H9 (cell line): ENCODE results near the gene PERM1. TPM values are rescaled to one million over a fixed set of nuclear protein-coding genes. Genes with fewer than 3 reads are reported as not detected.

Experiments used
- DNase-seq: peaks from one replicate; pipeline ENCODE4 v3.0.0-alpha.2; 2017
- H2AFZ ChIP-seq: one replicate; pipeline ENCODE4 v1.6.1; 2013; ENCODE audit warnings: mild to moderate bottlenecking, low read length, control low read depth, moderate library complexity
- H2AK5ac ChIP-seq: 2 replicates; pipeline ENCODE4 v1.6.1; 2013; ENCODE audit warnings: low read length, control low read depth, mixed read lengths; ENCODE audit not compliant: insufficient read length
- H2BK120ac ChIP-seq: one replicate; pipeline ENCODE4 v1.6.1; 2013; ENCODE audit warnings: low read depth, mild to moderate bottlenecking, low read length, control low read depth, inconsistent platforms; ENCODE audit not compliant: poor library complexity, severe bottlenecking
- H2BK12ac ChIP-seq: 2 replicates; pipeline ENCODE4 v1.6.1; 2013; ENCODE audit warnings: low read length, control low read depth, mixed read lengths, low read depth; ENCODE audit not compliant: insufficient read length
- H2BK15ac ChIP-seq: 2 replicates; pipeline ENCODE4 v1.6.1; 2013; ENCODE audit warnings: low read depth, low read length, control low read depth
- H2BK20ac ChIP-seq: one replicate; pipeline ENCODE4 v1.6.1; 2013; ENCODE audit warnings: low read depth, mild to moderate bottlenecking, low read length, control low read depth, inconsistent platforms; ENCODE audit not compliant: poor library complexity, severe bottlenecking
- H2BK5ac ChIP-seq: 2 replicates; pipeline ENCODE4 v1.6.1; 2013; ENCODE audit warnings: low read length, control low read depth, mixed read lengths; ENCODE audit not compliant: insufficient read length
- H3K14ac ChIP-seq: 2 replicates; pipeline ENCODE4 v1.6.1; 2013; ENCODE audit warnings: low read length, control low read depth; ENCODE audit not compliant: insufficient read depth
- H3K18ac ChIP-seq: 2 replicates; pipeline ENCODE4 v1.6.1; 2013; ENCODE audit warnings: low read depth, mild to moderate bottlenecking, mixed read lengths, low read length, control low read depth; ENCODE audit not compliant: insufficient read length
- H3K23ac ChIP-seq: 2 replicates; pipeline ENCODE4 v1.6.1; 2013; ENCODE audit warnings: low read length, control low read depth, mixed read lengths, low read depth; ENCODE audit not compliant: insufficient read length
- H3K23me2 ChIP-seq: 2 replicates; pipeline ENCODE4 v1.6.1; 2013; ENCODE audit warnings: low read depth, mild to moderate bottlenecking, mixed read lengths, low read length, control low read depth; ENCODE audit not compliant: insufficient read length, poor library complexity, severe bottlenecking
- H3K27ac ChIP-seq: 2 replicates; pipeline ENCODE4 v1.5.1; 2013; ENCODE audit warnings: low read length, control low read depth, mixed read lengths, low read depth; ENCODE audit not compliant: insufficient read length
- H3K27me3 ChIP-seq: 2 replicates; pipeline ENCODE4 v1.6.1; 2013; ENCODE audit warnings: low read length, control low read depth, inconsistent platforms; ENCODE audit not compliant: insufficient read depth
- H3K4ac ChIP-seq: 2 replicates; pipeline ENCODE4 v1.6.1; 2013; ENCODE audit warnings: low read depth, mild to moderate bottlenecking, control low read depth, inconsistent platforms, low read length, moderate library complexity
- H3K4me1 ChIP-seq: 2 replicates; pipeline ENCODE4 v1.6.1; 2013; ENCODE audit warnings: low read length, control low read depth, inconsistent platforms; ENCODE audit not compliant: insufficient read depth
- H3K4me2 ChIP-seq: 2 replicates; pipeline ENCODE4 v1.6.1; 2013; ENCODE audit warnings: low read length, control low read depth, mixed read lengths; ENCODE audit not compliant: insufficient read length, insufficient read depth
- H3K56ac ChIP-seq: 2 replicates; pipeline ENCODE4 v1.6.1; 2013; ENCODE audit warnings: low read depth, mild to moderate bottlenecking, mixed read lengths, low read length, control low read depth; ENCODE audit not compliant: insufficient read length
- H3K79me1 ChIP-seq: 2 replicates; pipeline ENCODE4 v1.6.1; 2013; ENCODE audit warnings: low read depth, mild to moderate bottlenecking, moderate library complexity, low read length, control low read depth, inconsistent platforms; ENCODE audit not compliant: insufficient read depth, poor library complexity, severe bottlenecking
- H3K79me2 ChIP-seq: 2 replicates; pipeline ENCODE4 v1.6.1; 2013; ENCODE audit warnings: low read length, control low read depth, inconsistent platforms; ENCODE audit not compliant: insufficient read depth
- H3K9ac ChIP-seq: 2 replicates; pipeline ENCODE4 v1.6.1; 2013; ENCODE audit warnings: low read length, control low read depth, mixed read lengths; ENCODE audit not compliant: insufficient read length; ENCODE audit errors: extremely low read depth
- H3K9me3 ChIP-seq: one replicate; pipeline ENCODE4 v1.6.1; 2013; ENCODE audit warnings: low read depth, low read length, inconsistent platforms; ENCODE audit not compliant: control insufficient read depth
- H3T11ph ChIP-seq: one replicate; pipeline ENCODE4 v1.6.1; 2013; ENCODE audit warnings: mild to moderate bottlenecking, low read length, control low read depth, inconsistent platforms
- H4K20me1 ChIP-seq: one replicate; pipeline ENCODE4 v1.6.1; 2013; ENCODE audit not compliant: control insufficient read depth, insufficient read length, insufficient read depth
- H4K5ac ChIP-seq: 2 replicates; pipeline ENCODE4 v1.6.1; 2013; ENCODE audit warnings: low read depth, mild to moderate bottlenecking, mixed read lengths, low read length, control low read depth; ENCODE audit not compliant: insufficient read length
- H4K8ac ChIP-seq: replicated peaks from 2 replicates; pipeline ENCODE4 v1.6.1; 2013; ENCODE audit warnings: low read length, control low read depth, mixed read lengths, low read depth; ENCODE audit not compliant: insufficient read length
- H4K91ac ChIP-seq: 2 replicates; pipeline ENCODE4 v1.6.1; 2013; ENCODE audit warnings: low read depth, mild to moderate bottlenecking, moderate library complexity, mixed read lengths, low read length, control low read depth; ENCODE audit not compliant: insufficient read length
- H3K27ac Mint-ChIP-seq, 3 experiments: 2 replicates in 2 of 3; 3 replicates in 1 of 3; pipeline ENCODE4 v1.8.0; 2020 to 2021; ENCODE audit warnings: mixed read lengths in 3 of 3, mild to moderate bottlenecking in 1 of 3, moderate library complexity in 1 of 3
- H3K27me3 Mint-ChIP-seq: 2 replicates; pipeline ENCODE4 v1.8.0; 2021; ENCODE audit warnings: low read depth, mild to moderate bottlenecking, moderate library complexity, mixed read lengths
- H3K36me3 Mint-ChIP-seq, 3 experiments: 2 replicates in 2 of 3; 3 replicates in 1 of 3; pipeline ENCODE4 v1.8.0; 2020 to 2021; ENCODE audit warnings: low read depth in 3 of 3, mixed read lengths in 3 of 3; ENCODE audit not compliant: insufficient read depth in 1 of 3
- H3K4me1 Mint-ChIP-seq, 2 experiments: 2 replicates each; pipeline ENCODE4 v1.8.0; 2020; ENCODE audit warnings: mixed read lengths in 2 of 2
- H3K4me3 Mint-ChIP-seq, 2 experiments: 2 replicates in 1 of 2; 3 replicates in 1 of 2; pipeline ENCODE4 v1.8.0; 2020 to 2021; ENCODE audit warnings: mild to moderate bottlenecking in 2 of 2, mixed read lengths in 2 of 2, moderate library complexity in 1 of 2
- H3K9me3 Mint-ChIP-seq, 2 experiments: 2 replicates in 1 of 2; 3 replicates in 1 of 2; pipeline ENCODE4 v1.8.0; 2020; ENCODE audit warnings: mild to moderate bottlenecking in 2 of 2, mixed read lengths in 2 of 2, moderate library complexity in 1 of 2
- WGBS: extraction: QIAGEN DNeasy Blood & Tissue Kit; methylation state at CpG from one replicate; pipeline ENCODE4 v1.1.7; 2013; ENCODE audit warnings: missing lambda C conversion rate, low lambda C conversion rate, mixed read lengths; ENCODE audit not compliant: insufficient read length; ENCODE audit errors: extremely low coverage; 5-methylcytosine and 5-hydroxymethylcytosine counted together
- total RNA-seq: library from RNA; stranded (reverse); gene quantifications from 2 replicates; pipeline ENCODE4 v1.2.1, GENCODE V29; 2021
- TF ChIP-seq, protein P1 (sequence below): fragments of 200-600 bp; sonication (generic); conservative IDR thresholded peaks from 3 replicates; pipeline ENCODE4 v1.8.0; 2021; ENCODE audit warnings: antibody characterized with exemption, mild to moderate bottlenecking

Gene PERM1
- total RNA-seq, 1 experiment from 2014 or later = not detected

DNA sequence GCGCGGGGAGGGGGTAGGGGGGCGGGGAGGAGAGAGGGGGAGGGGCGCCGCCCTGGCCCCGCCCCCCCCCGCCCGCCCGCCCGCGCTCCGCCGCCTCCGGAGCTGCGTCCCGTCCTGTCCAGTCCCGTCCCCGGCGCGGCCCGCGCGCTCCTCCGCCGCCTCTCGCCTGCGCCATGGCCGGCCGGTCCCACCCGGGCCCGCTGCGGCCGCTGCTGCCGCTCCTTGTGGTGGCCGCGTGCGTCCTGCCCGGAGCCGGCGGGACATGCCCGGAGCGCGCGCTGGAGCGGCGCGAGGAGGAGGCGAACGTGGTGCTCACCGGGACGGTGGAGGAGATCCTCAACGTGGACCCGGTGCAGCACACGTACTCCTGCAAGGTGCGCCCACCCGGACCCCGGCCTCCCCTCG is 38.1 kb upstream of the PERM1 start, which contains the start of gene AGRN:
AGRN (plus strand) TSS at position 121 of the 405 bp plus-strand sequence; CDS start at position 174, 53 bp downstream.
- Histone ChIP-seq H3K23ac (no peak within 1 kb of the TSS), H2BK12ac (no peak within 1 kb of the TSS), H2BK120ac (no peak within 1 kb of the TSS), H3K79me1 (peaks cover 4% of the 10 kb centered on the region), H3K4me2 (peak within 1 kb of the TSS; percentile 63), H2AK5ac (no peak within 1 kb of the TSS), H3K79me2 (peaks cover 2% of the 10 kb centered on the region; the same call in 1 of the 2 replicates), H4K91ac (no peak within 1 kb of the TSS), H3K27me3 (no peaks in the 10 kb centered on the region), H3K4ac (no peak within 1 kb of the TSS), H3K4me1 (peaks cover 4% of the 10 kb centered on the region; the same call in 1 of the 2 replicates), H3K9ac (peak within 1 kb of the TSS; percentile 43), H3K18ac (peak within 1 kb of the TSS; percentile 57), H2AFZ (no peak within 1 kb of the TSS), H2BK15ac (no peak within 1 kb of the TSS), H4K5ac (no peak within 1 kb of the TSS), H3T11ph (no peak within 1 kb of the TSS), H4K8ac (no peak within 1 kb of the TSS), H3K14ac (no peak within 1 kb of the TSS; the same call in 1 of the 2 replicates), H3K27ac (no peak within 1 kb of the TSS), H3K56ac (no peak within 1 kb of the TSS), H4K20me1 (peaks cover 3% of the 10 kb centered on the region), H3K9me3 (no peaks in the 10 kb centered on the region), H2BK5ac (no peak within 1 kb of the TSS), H3K23me2 (peaks cover 7% of the 10 kb centered on the region), H2BK20ac (no peak within 1 kb of the TSS)
- TF ChIP-seq, protein P1, sequence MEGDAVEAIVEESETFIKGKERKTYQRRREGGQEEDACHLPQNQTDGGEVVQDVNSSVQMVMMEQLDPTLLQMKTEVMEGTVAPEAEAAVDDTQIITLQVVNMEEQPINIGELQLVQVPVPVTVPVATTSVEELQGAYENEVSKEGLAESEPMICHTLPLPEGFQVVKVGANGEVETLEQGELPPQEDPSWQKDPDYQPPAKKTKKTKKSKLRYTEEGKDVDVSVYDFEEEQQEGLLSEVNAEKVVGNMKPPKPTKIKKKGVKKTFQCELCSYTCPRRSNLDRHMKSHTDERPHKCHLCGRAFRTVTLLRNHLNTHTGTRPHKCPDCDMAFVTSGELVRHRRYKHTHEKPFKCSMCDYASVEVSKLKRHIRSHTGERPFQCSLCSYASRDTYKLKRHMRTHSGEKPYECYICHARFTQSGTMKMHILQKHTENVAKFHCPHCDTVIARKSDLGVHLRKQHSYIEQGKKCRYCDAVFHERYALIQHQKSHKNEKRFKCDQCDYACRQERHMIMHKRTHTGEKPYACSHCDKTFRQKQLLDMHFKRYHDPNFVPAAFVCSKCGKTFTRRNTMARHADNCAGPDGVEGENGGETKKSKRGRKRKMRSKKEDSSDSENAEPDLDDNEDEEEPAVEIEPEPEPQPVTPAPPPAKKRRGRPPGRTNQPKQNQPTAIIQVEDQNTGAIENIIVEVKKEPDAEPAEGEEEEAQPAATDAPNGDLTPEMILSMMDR = no peak
- Mint-ChIP-seq H3K4me3 (peak within 1 kb of the TSS; percentile 63 to 77), H3K27ac (no peak within 1 kb of the TSS), H3K27me3 (peaks cover 8% of the 10 kb centered on the region), H3K4me1 (peaks cover 18 to 38% of the 10 kb centered on the region in 2 experiments), H3K36me3 (peaks cover 3 to 15% (median 10%) of the 10 kb centered on the region in 3 experiments; a peak in 6 of 7 replicates), H3K9me3 (no peaks in the 10 kb centered on the region; a peak in 1 of 5 replicates)
- peak; percentile 52 for DNase-seq
- no CpG with 5 or more reads among the region's 58 CpGs for WGBS
